Measurements from ENCODE around the gene SNAP25.

Gene SNAP25

DNA sequence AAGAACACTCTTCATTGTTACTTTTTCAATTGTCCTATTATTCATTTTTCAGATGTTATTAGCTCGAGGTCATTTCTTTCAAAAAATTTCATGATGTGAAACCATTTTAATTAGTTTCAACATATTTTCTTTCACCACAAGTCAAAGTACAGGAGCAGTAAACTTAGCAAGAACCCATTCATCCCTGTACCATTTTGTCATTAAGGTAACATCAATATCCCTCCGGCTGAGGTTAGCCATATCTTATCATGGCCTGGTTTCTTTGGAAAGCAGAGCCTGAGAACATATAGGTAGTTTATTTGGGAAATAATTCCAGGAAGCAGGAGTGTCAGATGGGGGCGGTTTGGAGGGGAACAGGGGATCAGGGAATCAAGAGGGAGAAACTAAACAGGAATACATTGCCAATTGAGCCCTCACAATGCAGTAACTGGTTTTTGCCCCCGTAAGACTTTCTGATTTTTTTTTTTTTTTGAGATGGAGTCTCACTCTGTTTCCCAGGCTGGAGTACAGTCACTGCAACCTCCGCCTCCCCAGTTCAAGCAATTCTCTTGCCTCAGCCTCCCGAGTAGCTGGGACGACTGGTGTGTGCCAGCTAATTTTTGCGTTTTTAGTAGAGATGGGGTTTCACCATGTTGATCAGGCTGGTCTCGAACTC lies 131.7 kb downstream of the SNAP25 start:
- H3K4me3 ChIP-seq (ENCODE audit: low read depth, low read length) = no peak overlapping the region
- no peaks in the 10 kb centered on the region for H3K36me3 ChIP-seq (ENCODE audit: control insufficient read depth, insufficient read depth, low read length)
- no peaks in the 10 kb centered on the region for H3K27me3 ChIP-seq (ENCODE audit: control insufficient read depth, insufficient read depth, low read length)
- H3K9me3 ChIP-seq (ENCODE audit: control insufficient read depth, insufficient read depth, low read length) = no peaks in the 10 kb centered on the region
- H3K9ac ChIP-seq (ENCODE audit: low read depth, low read length) = no peak overlapping the region
- H3K4me1 ChIP-seq (ENCODE audit: control insufficient read depth, insufficient read depth, low read length) = peaks cover 20% of the 10 kb centered on the region

- Histone ChIP-seq H3K27me3 (ENCODE audit: control insufficient read depth, insufficient read depth, low read length) (no peaks in the 10 kb centered on the region), H3K4me1 (ENCODE audit: control insufficient read depth, insufficient read depth, low read length) (peaks cover 20% of the 10 kb centered on the region), H3K9me3 (ENCODE audit: control insufficient read depth, insufficient read depth, low read length) (no peaks in the 10 kb centered on the region), H3K4me3 (ENCODE audit: low read depth, low read length) (no peak overlapping the region), H3K9ac (ENCODE audit: low read depth, low read length) (no peak overlapping the region), H3K36me3 (ENCODE audit: control insufficient read depth, insufficient read depth, low read length) (no peaks in the 10 kb centered on the region)
These were observed 134.5 kb downstream of the SNAP25 start for GRCh38 chr20:10352934-10353824.

DNA sequence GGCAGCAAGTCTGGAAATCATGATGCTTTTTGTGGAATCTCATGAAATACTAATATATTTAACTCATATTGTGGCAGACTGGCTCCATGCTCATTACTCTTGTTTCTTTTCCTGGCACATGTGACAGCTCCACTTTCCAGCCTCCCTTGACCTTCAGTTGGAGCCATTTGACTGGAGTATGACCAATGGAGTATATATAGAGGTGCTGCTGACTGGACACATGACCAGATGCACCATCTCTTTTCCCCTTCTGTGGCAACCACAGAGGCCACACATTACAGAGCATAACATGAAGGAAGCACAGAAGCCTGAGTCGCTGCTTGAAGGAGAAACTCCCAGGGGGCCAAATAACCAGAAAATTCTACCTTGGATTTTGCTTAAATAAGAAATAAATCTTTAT lies 138.0 kb downstream of the SNAP25 start:
- Histone ChIP-seq H3K4me3 (ENCODE audit: low read depth, low read length) (no peak overlapping the region), H3K9me3 (ENCODE audit: control insufficient read depth, insufficient read depth, low read length) (no peaks in the 10 kb centered on the region), H3K9ac (ENCODE audit: low read depth, low read length) (no peak overlapping the region)

More for the DNA sequence above, 138.0 kb downstream of the SNAP25 start:
- Histone ChIP-seq H3K4me1 (ENCODE audit: control insufficient read depth, insufficient read depth, low read length) (peaks cover 14% of the 10 kb centered on the region), H3K27me3 (ENCODE audit: control insufficient read depth, insufficient read depth, low read length) (no peaks in the 10 kb centered on the region), H3K36me3 (ENCODE audit: control insufficient read depth, insufficient read depth, low read length) (no peaks in the 10 kb centered on the region)

Data from iPS-15b (cell line).